PFSK-1 (cell line): ENCODE data around the gene SLC12A6.

Experiments
- FOXP2 ChIP-seq: optimal IDR thresholded peaks from 2 replicates; pipeline ENCODE3; 2011; ENCODE audit warnings: borderline replicate concordance, control low read depth, inconsistent platforms; ENCODE audit not compliant: insufficient read depth; ENCODE audit errors: extremely low read length, extremely low read depth
- POLR2AphosphoS5 ChIP-seq: IDR thresholded peaks from 2 replicates; pipeline ENCODE4 v1.6.1; 2012; ENCODE audit warnings: low read depth, mild to moderate bottlenecking, control low read depth, low read length, moderate library complexity
- SIN3A ChIP-seq: IDR thresholded peaks from 2 replicates; pipeline ENCODE4 v1.6.1; 2012; ENCODE audit warnings: mild to moderate bottlenecking, low read length, moderate library complexity, borderline replicate concordance; ENCODE audit not compliant: insufficient read depth
- TAF1 ChIP-seq: IDR thresholded peaks from 2 replicates; pipeline ENCODE4 v1.6.1; 2012; ENCODE audit warnings: low read length, control low read depth, borderline replicate concordance; ENCODE audit not compliant: insufficient read depth
- TF ChIP-seq, protein P1 (sequence below), 2 experiments: IDR thresholded peaks; 2 replicates each; pipeline versions ENCODE4 v1.6.1 to v1.8.0; 2011 to 2012; ENCODE audit warnings: low read depth in 2 of 2, low read length in 2 of 2, control low read depth in 1 of 2, inconsistent platforms in 1 of 2, mild to moderate bottlenecking in 1 of 2, moderate library complexity in 1 of 2; ENCODE audit not compliant: insufficient read depth in 1 of 2

Gene SLC12A6

DNA sequence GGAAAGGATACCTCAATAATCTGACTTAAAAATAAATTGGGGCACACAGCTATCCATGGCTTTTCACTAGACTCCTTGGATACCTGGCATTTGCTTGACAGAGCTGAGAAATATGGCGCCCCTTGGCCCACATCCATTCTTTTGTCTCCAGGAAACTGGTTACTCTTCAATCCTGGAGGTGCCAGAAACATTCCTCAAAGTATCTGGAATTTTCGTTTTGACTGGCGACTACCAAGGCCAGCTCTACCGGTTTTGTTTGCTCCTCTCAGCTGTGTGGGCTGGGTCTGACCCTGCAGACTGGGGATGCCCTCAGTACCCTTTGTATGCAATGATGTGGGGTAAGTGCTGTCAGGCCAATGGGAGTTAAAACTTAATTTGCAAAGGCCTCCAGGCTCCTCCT lies 154.6 kb downstream of the SLC12A6 start:
- TF ChIP-seq POLR2AphosphoS5, result no peak
- TF ChIP-seq FOXP2, result no peak
- TF ChIP-seq, protein P1, sequence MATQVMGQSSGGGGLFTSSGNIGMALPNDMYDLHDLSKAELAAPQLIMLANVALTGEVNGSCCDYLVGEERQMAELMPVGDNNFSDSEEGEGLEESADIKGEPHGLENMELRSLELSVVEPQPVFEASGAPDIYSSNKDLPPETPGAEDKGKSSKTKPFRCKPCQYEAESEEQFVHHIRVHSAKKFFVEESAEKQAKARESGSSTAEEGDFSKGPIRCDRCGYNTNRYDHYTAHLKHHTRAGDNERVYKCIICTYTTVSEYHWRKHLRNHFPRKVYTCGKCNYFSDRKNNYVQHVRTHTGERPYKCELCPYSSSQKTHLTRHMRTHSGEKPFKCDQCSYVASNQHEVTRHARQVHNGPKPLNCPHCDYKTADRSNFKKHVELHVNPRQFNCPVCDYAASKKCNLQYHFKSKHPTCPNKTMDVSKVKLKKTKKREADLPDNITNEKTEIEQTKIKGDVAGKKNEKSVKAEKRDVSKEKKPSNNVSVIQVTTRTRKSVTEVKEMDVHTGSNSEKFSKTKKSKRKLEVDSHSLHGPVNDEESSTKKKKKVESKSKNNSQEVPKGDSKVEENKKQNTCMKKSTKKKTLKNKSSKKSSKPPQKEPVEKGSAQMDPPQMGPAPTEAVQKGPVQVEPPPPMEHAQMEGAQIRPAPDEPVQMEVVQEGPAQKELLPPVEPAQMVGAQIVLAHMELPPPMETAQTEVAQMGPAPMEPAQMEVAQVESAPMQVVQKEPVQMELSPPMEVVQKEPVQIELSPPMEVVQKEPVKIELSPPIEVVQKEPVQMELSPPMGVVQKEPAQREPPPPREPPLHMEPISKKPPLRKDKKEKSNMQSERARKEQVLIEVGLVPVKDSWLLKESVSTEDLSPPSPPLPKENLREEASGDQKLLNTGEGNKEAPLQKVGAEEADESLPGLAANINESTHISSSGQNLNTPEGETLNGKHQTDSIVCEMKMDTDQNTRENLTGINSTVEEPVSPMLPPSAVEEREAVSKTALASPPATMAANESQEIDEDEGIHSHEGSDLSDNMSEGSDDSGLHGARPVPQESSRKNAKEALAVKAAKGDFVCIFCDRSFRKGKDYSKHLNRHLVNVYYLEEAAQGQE (IDR thresholded peaks at IDR 0.05; ENCODE audit: insufficient read depth in 1 of 2, low read depth in 2 of 2, low read length in 2 of 2), result no peak
- no peak for TF ChIP-seq TAF1
- TF ChIP-seq SIN3A, result no peak
